SK-N-SH (cell line): ENCODE data around the gene BAHCC1.

Experiments used
- CTCF ChIP-seq: fragments of 200-600 bp; sonication (generic); IDR thresholded peaks from 2 replicates; pipeline ENCODE4 v1.6.1; 2017; ENCODE audit warnings: antibody characterized with exemption, mild to moderate bottlenecking, moderate library complexity
- GABPA ChIP-seq: IDR thresholded peaks from 2 replicates; pipeline ENCODE4 v1.4.0; 2012; ENCODE audit warnings: low read depth, mild to moderate bottlenecking
- IRF3 ChIP-seq: fragments of 150-350 bp; IDR thresholded peaks from 2 replicates; pipeline ENCODE4 v1.6.1; 2016; ENCODE audit warnings: mild to moderate bottlenecking, low read depth, low read length
- JUND ChIP-seq: IDR thresholded peaks from 2 replicates; pipeline ENCODE4 v1.4.0; 2012
- MAX ChIP-seq: IDR thresholded peaks from 2 replicates; pipeline ENCODE4 v1.4.0; 2012; ENCODE audit warnings: low read depth
- NFIC ChIP-seq: IDR thresholded peaks from 2 replicates; pipeline ENCODE4 v1.4.0; 2012; ENCODE audit warnings: borderline replicate concordance
- POLR2AphosphoS5 ChIP-seq: IDR thresholded peaks from 2 replicates; pipeline ENCODE4 v1.6.1; 2012; ENCODE audit warnings: low read depth, low read length
- TCF12 ChIP-seq: IDR thresholded peaks from 2 replicates; pipeline ENCODE4 v1.4.0; 2012

GRCh38 chr17:81426393-81427172 is 31.3 kb downstream of the BAHCC1 start:
- TF ChIP-seq IRF3 (no peak), POLR2AphosphoS5 (no peak), CTCF (no peak), MAX (no peak), GABPA (no peak), JUND (no peak), TCF12 (no peak), NFIC (no peak)
